Hepatocyte (in vitro differentiated cells): ENCODE measurements around the gene IL23R.

ENCODE experiments used
- EZH2 ChIP-seq: fragments of 200-600 bp; sonication (generic); IDR thresholded peaks from 2 replicates; pipeline ENCODE4 v1.6.1; 2016; ENCODE audit warnings: antibody characterized with exemption, mild to moderate bottlenecking, borderline replicate concordance
- EZH2phosphoT487 ChIP-seq: fragments of 200-600 bp; sonication (generic); IDR thresholded peaks from one replicate; pipeline ENCODE4 v1.6.1; 2018; ENCODE audit warnings: antibody characterized with exemption, mild to moderate bottlenecking, low read depth, moderate library complexity; ENCODE audit not compliant: unreplicated experiment, severe bottlenecking
- TF ChIP-seq, protein P1 (sequence below): fragments of 200-600 bp; sonication (generic); IDR thresholded peaks from 2 replicates; pipeline ENCODE4 v1.5.1; 2016; ENCODE audit warnings: antibody characterized with exemption, mild to moderate bottlenecking; ENCODE audit not compliant: poor library complexity

- TF ChIP-seq, protein P1, sequence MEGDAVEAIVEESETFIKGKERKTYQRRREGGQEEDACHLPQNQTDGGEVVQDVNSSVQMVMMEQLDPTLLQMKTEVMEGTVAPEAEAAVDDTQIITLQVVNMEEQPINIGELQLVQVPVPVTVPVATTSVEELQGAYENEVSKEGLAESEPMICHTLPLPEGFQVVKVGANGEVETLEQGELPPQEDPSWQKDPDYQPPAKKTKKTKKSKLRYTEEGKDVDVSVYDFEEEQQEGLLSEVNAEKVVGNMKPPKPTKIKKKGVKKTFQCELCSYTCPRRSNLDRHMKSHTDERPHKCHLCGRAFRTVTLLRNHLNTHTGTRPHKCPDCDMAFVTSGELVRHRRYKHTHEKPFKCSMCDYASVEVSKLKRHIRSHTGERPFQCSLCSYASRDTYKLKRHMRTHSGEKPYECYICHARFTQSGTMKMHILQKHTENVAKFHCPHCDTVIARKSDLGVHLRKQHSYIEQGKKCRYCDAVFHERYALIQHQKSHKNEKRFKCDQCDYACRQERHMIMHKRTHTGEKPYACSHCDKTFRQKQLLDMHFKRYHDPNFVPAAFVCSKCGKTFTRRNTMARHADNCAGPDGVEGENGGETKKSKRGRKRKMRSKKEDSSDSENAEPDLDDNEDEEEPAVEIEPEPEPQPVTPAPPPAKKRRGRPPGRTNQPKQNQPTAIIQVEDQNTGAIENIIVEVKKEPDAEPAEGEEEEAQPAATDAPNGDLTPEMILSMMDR = no peak
- TF ChIP-seq EZH2 (no peak), EZH2phosphoT487 (no peak)
Observed at GRCh38 chr1:67308136-67308535, 141.9 kb downstream of the IL23R start.
